SK-N-SH treated with all-trans-retinoic acid at 6 μM for 48 hours (cell line): ENCODE results near the gene PDE7B.

Experiments used
- ATAC-seq: fragments of 200-7000 bp; cut with Tn5 transposase; 3 replicates; pipeline ENCODE4 v1.9.1; 2020; ENCODE audit warnings: mild to moderate bottlenecking, moderate library complexity
- ARNTL ChIP-seq: fragments of 450-650 bp; formaldehyde crosslinking; IDR thresholded peaks from 2 replicates; pipeline ENCODE4 v1.5.0; 2020; ENCODE audit warnings: low read depth, mild to moderate bottlenecking, moderate library complexity, borderline replicate concordance
- BACH2 ChIP-seq: fragments of 250-450 bp; sonication (Bioruptor Pico); IDR thresholded peaks from 2 replicates; pipeline ENCODE4 v1.9.0; 2021; ENCODE audit warnings: mild to moderate bottlenecking, borderline replicate concordance
- CREB5 ChIP-seq: fragments of 250-450 bp; sonication (Bioruptor Pico); IDR thresholded peaks from 2 replicates; pipeline ENCODE4 v1.5.1; 2020; ENCODE audit warnings: low read depth, mild to moderate bottlenecking, moderate library complexity
- CSDC2 ChIP-seq: fragments of 250-450 bp; sonication (Bioruptor Pico); IDR thresholded peaks from 2 replicates; pipeline ENCODE4 v1.5.0; 2020; ENCODE audit warnings: mild to moderate bottlenecking, moderate library complexity
- ESRRG ChIP-seq: fragments of 250-450 bp; sonication (Bioruptor Pico); IDR thresholded peaks from 2 replicates; pipeline ENCODE4 v1.6.1; 2021; ENCODE audit warnings: mild to moderate bottlenecking
- GLIS3 ChIP-seq: fragments of 250-450 bp; sonication (Bioruptor Pico); IDR thresholded peaks from 2 replicates; pipeline ENCODE4 v1.5.0; 2020; ENCODE audit warnings: mild to moderate bottlenecking, moderate library complexity
- ISL1 ChIP-seq: fragments of 250-450 bp; sonication (Bioruptor Pico); IDR thresholded peaks from 2 replicates; pipeline ENCODE4 v2.1.2; 2022; ENCODE audit warnings: mild to moderate bottlenecking, moderate library complexity
- OSR1 ChIP-seq: fragments of 250-450 bp; sonication (Bioruptor Pico); IDR thresholded peaks from 2 replicates; pipeline ENCODE4 v1.8.0; 2022; ENCODE audit warnings: moderate library complexity, mild to moderate bottlenecking, inconsistent platforms
- PATZ1 ChIP-seq: fragments of 250-450 bp; sonication (Bioruptor Pico); IDR thresholded peaks from 2 replicates; pipeline ENCODE4 v1.8.0; 2020; ENCODE audit warnings: mild to moderate bottlenecking, moderate library complexity, borderline replicate concordance
- PPARA ChIP-seq: fragments of 250-450 bp; sonication (Bioruptor Pico); IDR thresholded peaks from 2 replicates; pipeline ENCODE4 v1.5.0; 2020; ENCODE audit warnings: mild to moderate bottlenecking, borderline replicate concordance
- SNAI2 ChIP-seq: fragments of 250-450 bp; sonication (Bioruptor Pico); IDR thresholded peaks from 2 replicates; pipeline ENCODE4 v1.5.0; 2020; ENCODE audit warnings: mild to moderate bottlenecking, moderate library complexity
- TCF4 ChIP-seq: fragments of 250-450 bp; sonication (Bioruptor Pico); IDR thresholded peaks from 2 replicates; pipeline ENCODE4 v1.8.0; 2021; ENCODE audit warnings: mild to moderate bottlenecking, moderate library complexity, borderline replicate concordance
- TOX ChIP-seq: fragments of 250-450 bp; sonication (Bioruptor Pico); IDR thresholded peaks from 2 replicates; pipeline ENCODE4 v1.8.0; 2021; ENCODE audit warnings: mild to moderate bottlenecking, moderate library complexity, borderline replicate concordance
- TSHZ2 ChIP-seq: fragments of 250-450 bp; sonication (Bioruptor Pico); IDR thresholded peaks from 2 replicates; pipeline ENCODE4 v1.5.0; 2020; ENCODE audit warnings: mild to moderate bottlenecking, moderate library complexity
- ZC3H10 ChIP-seq: fragments of 250-450 bp; sonication (Bioruptor Pico); IDR thresholded peaks from 2 replicates; pipeline ENCODE4 v1.5.1; 2021; ENCODE audit warnings: mild to moderate bottlenecking, moderate library complexity
- ZFP3 ChIP-seq: fragments of 250-450 bp; sonication (Bioruptor Pico); IDR thresholded peaks from 2 replicates; pipeline ENCODE4 v1.5.0; 2020; ENCODE audit warnings: mild to moderate bottlenecking, moderate library complexity
- ZFP30 ChIP-seq: fragments of 450-650 bp; formaldehyde crosslinking; IDR thresholded peaks from 2 replicates; pipeline ENCODE4 v1.5.0; 2022; ENCODE audit warnings: mild to moderate bottlenecking, moderate library complexity
- ZNF565 ChIP-seq: fragments of 450-650 bp; formaldehyde crosslinking; conservative IDR thresholded peaks from 2 replicates; pipeline ENCODE4 v1.5.0; 2020; ENCODE audit warnings: low read depth, mild to moderate bottlenecking, moderate library complexity
- ZNF70 ChIP-seq: fragments of 450-650 bp; formaldehyde crosslinking; IDR thresholded peaks from 2 replicates; pipeline ENCODE4 v1.5.0; 2020; ENCODE audit warnings: mild to moderate bottlenecking, moderate library complexity
- TF ChIP-seq, protein P1 (sequence below): fragments of 250-450 bp; sonication (Bioruptor Pico); IDR thresholded peaks from 2 replicates; pipeline ENCODE4 v1.5.1; 2021; ENCODE audit warnings: mild to moderate bottlenecking, moderate library complexity

The PDE7B gene

GRCh38 chr6:136191606-136192312 lies 340.3 kb downstream of the PDE7B start:
- ATAC-seq, result no peak
- TF ChIP-seq TOX (no peak), ISL1 (CRISPR knock-in tag) (no peak), TSHZ2 (no peak), ZFP30 (CRISPR knock-in tag) (no peak), ZFP3 (CRISPR knock-in tag) (no peak), BACH2 (CRISPR knock-in tag) (no peak), OSR1 (CRISPR knock-in tag) (no peak), ESRRG (CRISPR knock-in tag) (no peak), TCF4 (CRISPR knock-in tag) (no peak), ZNF70 (CRISPR knock-in tag) (no peak), PATZ1 (no peak)
- TF ChIP-seq, protein P1, sequence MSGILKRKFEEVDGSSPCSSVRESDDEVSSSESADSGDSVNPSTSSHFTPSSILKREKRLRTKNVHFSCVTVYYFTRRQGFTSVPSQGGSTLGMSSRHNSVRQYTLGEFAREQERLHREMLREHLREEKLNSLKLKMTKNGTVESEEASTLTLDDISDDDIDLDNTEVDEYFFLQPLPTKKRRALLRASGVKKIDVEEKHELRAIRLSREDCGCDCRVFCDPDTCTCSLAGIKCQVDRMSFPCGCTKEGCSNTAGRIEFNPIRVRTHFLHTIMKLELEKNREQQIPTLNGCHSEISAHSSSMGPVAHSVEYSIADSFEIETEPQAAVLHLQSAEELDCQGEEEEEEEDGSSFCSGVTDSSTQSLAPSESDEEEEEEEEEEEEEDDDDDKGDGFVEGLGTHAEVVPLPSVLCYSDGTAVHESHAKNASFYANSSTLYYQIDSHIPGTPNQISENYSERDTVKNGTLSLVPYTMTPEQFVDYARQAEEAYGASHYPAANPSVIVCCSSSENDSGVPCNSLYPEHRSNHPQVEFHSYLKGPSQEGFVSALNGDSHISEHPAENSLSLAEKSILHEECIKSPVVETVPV (CRISPR knock-in tag), result no peak

- no peak for ATAC-seq
- TF ChIP-seq PPARA (CRISPR knock-in tag) (no peak), ARNTL (CRISPR knock-in tag) (no peak), GLIS3 (CRISPR knock-in tag) (no peak)
Measured at GRCh38 chr6:136192902-136193301, 341.4 kb downstream of the PDE7B start.

DNA sequence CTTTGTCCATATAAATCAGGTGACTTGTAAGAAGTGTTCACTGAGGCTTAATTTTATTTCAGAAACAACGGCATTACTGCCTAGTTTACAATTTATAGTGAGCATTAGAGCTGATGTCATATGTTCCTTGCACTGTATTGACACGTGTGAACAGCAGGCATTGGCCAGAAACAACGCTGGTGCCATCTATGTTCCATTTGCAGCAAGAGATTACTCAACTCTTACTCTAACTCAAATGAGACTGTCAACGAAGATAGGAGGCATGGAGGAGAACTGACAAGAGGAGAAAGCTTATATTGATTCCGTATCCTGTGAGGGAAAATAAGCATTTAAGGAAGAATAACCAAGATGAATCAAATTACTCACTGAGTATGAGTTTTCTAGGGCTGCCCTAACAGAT lies 350.2 kb downstream of the PDE7B start:
- ATAC-seq, result peak; percentile 49; the same call in 1 of the 3 replicates
- no peak for TF ChIP-seq PPARA (CRISPR knock-in tag)
- peak; percentile 97 for TF ChIP-seq ZNF70 (CRISPR knock-in tag)

DNA sequence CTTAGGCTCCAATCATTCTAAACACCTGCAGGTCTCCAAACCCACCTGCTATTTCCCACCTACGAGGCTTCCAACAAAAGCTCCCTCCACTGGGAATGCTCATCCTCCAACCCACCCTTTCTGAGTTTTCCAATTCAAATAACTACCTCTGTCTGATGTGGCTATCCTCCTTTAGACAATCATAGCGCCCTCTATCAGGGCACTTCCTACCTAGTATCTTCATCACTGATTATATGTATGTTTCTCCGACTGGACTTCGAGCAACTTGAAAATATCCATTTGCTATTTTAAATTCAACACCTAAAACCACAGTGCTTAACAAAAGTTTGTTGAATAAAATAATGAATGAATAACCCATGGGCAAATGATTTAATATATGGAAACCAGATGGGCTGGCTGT lies 357.3 kb downstream of the PDE7B start:
- TF ChIP-seq SNAI2 (CRISPR knock-in tag) (no peak), TCF4 (CRISPR knock-in tag) (no peak), CSDC2 (CRISPR knock-in tag) (no peak), PATZ1 (no peak), OSR1 (CRISPR knock-in tag) (no peak), ESRRG (CRISPR knock-in tag) (no peak), TSHZ2 (no peak), CREB5 (CRISPR knock-in tag) (no peak), ZNF565 (CRISPR knock-in tag) (no peak), ZFP3 (CRISPR knock-in tag) (no peak), TOX (no peak), ZC3H10 (CRISPR knock-in tag) (no peak), ISL1 (CRISPR knock-in tag) (no peak), ZFP30 (CRISPR knock-in tag) (no peak)
- no peak for ATAC-seq
